Endothelial cell of umbilical vein (primary cell): ENCODE results near the gene SSTR5. TPM values are rescaled to one million over a fixed set of nuclear protein-coding genes. Genes with fewer than 3 reads are reported as not detected.

Experiments
- BruUV-seq: library from RNA; stranded (reverse); fragments of 400-500 nt; replicated peaks from 2 replicates; lab custom pipeline; 2021; lab: Mats Ljungman, UMichigan
- CTCF ChIA-PET: fragments of 300-600, 350-600 bp; sonication (Branson Sonifier 250); formaldehyde crosslinking; loops from one replicate; lab custom pipeline; 2021; ENCODE audit warnings: antibody characterized with exemption, inconsistent platforms; lab: Charles Lee
- POLR2A ChIA-PET: fragments of 300-600, 350-600 bp; sonication (Branson Sonifier 250); formaldehyde crosslinking; loops from one replicate; lab custom pipeline; 2021; ENCODE audit warnings: antibody characterized with exemption, inconsistent platforms; lab: Charles Lee
- DNase-seq: peaks from one replicate; pipeline ENCODE4 v3.0.0-alpha.2; 2011; ENCODE audit warnings: low read depth, low spot score
- FAIRE-seq: peaks from 2 replicates; lab custom pipeline; 2011; peaks lifted over from hg19 to GRCh38; lab: Jason Lieb, UNC
- H2AFZ ChIP-seq: 2 replicates; pipeline ENCODE4 v1.6.0; 2012; ENCODE audit warnings: low read depth, low read length, control low read depth, inconsistent platforms
- H3K27ac ChIP-seq: 2 replicates; pipeline ENCODE4 v1.5.1; 2011; ENCODE audit warnings: low read depth, mild to moderate bottlenecking, control low read depth, low read length, moderate library complexity; ENCODE audit not compliant: insufficient read depth
- H3K27me3 ChIP-seq, 2 experiments: 2 replicates each; pipeline versions ENCODE4 v1.6.0 to v1.6.1; 2011; ENCODE audit warnings: low read length in 2 of 2, mixed read lengths in 1 of 2; ENCODE audit not compliant: control insufficient read depth in 2 of 2, insufficient read depth in 2 of 2
- H3K36me3 ChIP-seq, 2 experiments: 2 replicates in 1 of 2; 3 replicates in 1 of 2; pipeline ENCODE4 v1.5.1; 2011; ENCODE audit warnings: low read length in 2 of 2, mild to moderate bottlenecking in 1 of 2, moderate library complexity in 1 of 2; ENCODE audit not compliant: control insufficient read depth in 2 of 2, insufficient read depth in 2 of 2; ENCODE audit errors: extremely low read depth in 1 of 2
- H3K4me1 ChIP-seq: 3 replicates; pipeline ENCODE4 v1.5.1; 2011; ENCODE audit warnings: mild to moderate bottlenecking, low read length; ENCODE audit not compliant: control insufficient read depth, insufficient read depth; ENCODE audit errors: extremely low read depth
- H3K4me2 ChIP-seq: 2 replicates; pipeline ENCODE4 v1.6.1; 2011; ENCODE audit warnings: low read length, control low read depth, mixed read lengths; ENCODE audit not compliant: insufficient read depth
- H3K4me3 ChIP-seq, 3 experiments: fragments of 200-600 bp in 1 of 3; sonication (generic), shearing (Covaris generic) in 1 of 3; replicated peaks in 1 of 3; 2 replicates each; pipeline ENCODE4 v1.5.1; 2011 to 2016; ENCODE audit warnings: control low read depth in 3 of 3, low read length in 3 of 3, mild to moderate bottlenecking in 2 of 3, inconsistent platforms in 1 of 3, low read depth in 1 of 3, moderate library complexity in 1 of 3; ENCODE audit not compliant: insufficient read depth in 1 of 3
- H3K79me2 ChIP-seq: 2 replicates; pipeline ENCODE4 v1.6.0; 2012; ENCODE audit warnings: low read length, inconsistent platforms; ENCODE audit not compliant: control insufficient read depth, insufficient read depth
- H3K9ac ChIP-seq: replicated peaks from 2 replicates; pipeline ENCODE3; 2011; ENCODE audit warnings: low read length, control low read depth; ENCODE audit not compliant: insufficient read depth; ENCODE audit errors: extremely low read depth
- H3K9me1 ChIP-seq: replicated peaks from 3 replicates; pipeline ENCODE4 v1.6.0; 2011; ENCODE audit warnings: mild to moderate bottlenecking, low read length; ENCODE audit not compliant: control insufficient read depth, insufficient read depth; ENCODE audit errors: extremely low read depth
- H3K9me3 ChIP-seq: replicated peaks from 2 replicates; pipeline ENCODE4 v1.5.1; 2012; ENCODE audit warnings: low read length, inconsistent platforms; ENCODE audit not compliant: control insufficient read depth, insufficient read depth
- H4K20me1 ChIP-seq: replicated peaks from 2 replicates; pipeline ENCODE3; 2011; ENCODE audit warnings: mild to moderate bottlenecking, low read length; ENCODE audit not compliant: control insufficient read depth, insufficient read depth; ENCODE audit errors: extremely low read depth
- EZH2 ChIP-seq: IDR thresholded peaks from 2 replicates; pipeline ENCODE4 v1.6.1; 2012; ENCODE audit warnings: borderline replicate concordance, low read depth, mild to moderate bottlenecking, moderate library complexity, low read length, inconsistent platforms; ENCODE audit not compliant: severe bottlenecking
- FOS ChIP-seq: IDR thresholded peaks from 2 replicates; pipeline ENCODE4 v1.6.1; 2011; ENCODE audit warnings: mild to moderate bottlenecking, low read length, moderate library complexity, borderline replicate concordance; ENCODE audit not compliant: insufficient read depth
- GATA2 ChIP-seq: IDR thresholded peaks from 2 replicates; pipeline ENCODE4 v1.7.0; 2011; ENCODE audit warnings: low read depth, mild to moderate bottlenecking, moderate library complexity, mixed read lengths, low read length; ENCODE audit not compliant: insufficient read length, insufficient read depth
- JUN ChIP-seq: IDR thresholded peaks from 2 replicates; pipeline ENCODE4 v1.6.1; 2011; ENCODE audit warnings: borderline replicate concordance, low read depth; ENCODE audit not compliant: insufficient read length, insufficient read depth
- MAX ChIP-seq: IDR thresholded peaks from 2 replicates; pipeline ENCODE4 v1.6.1; 2011; ENCODE audit not compliant: insufficient read depth, insufficient read length
- MYC ChIP-seq: IDR thresholded peaks from one replicate; pipeline ENCODE4 v1.6.1; 2011; ENCODE audit warnings: mild to moderate bottlenecking, low read depth, low read length
- POLR2A ChIP-seq: IDR thresholded peaks from 2 replicates; pipeline ENCODE4 v1.6.1; 2012; ENCODE audit warnings: low read depth, mild to moderate bottlenecking, control low read depth, low read length
- POLR2AphosphoS5 ChIP-seq: IDR thresholded peaks from 2 replicates; pipeline ENCODE4 v1.6.1; 2012; ENCODE audit warnings: low read depth, mild to moderate bottlenecking, control low read depth, low read length, moderate library complexity; ENCODE audit not compliant: insufficient read depth
- dilution Hi-C: fragments of 300-500 bp; cut with MboI; formaldehyde crosslinking; loops from one replicate; pipeline ENCODE4 v1.15.0; 2019; ENCODE audit warnings: low sequenced_read_pairs; ENCODE audit not compliant: extremely low pct_ligation_motif_present
- intact Hi-C: fragments of 100-400 bp; cut with micrococcal nuclease; formaldehyde crosslinking; loops from one replicate; pipeline ENCODE4 v1.10.0; 2022
- polyA plus RNA-seq, 4 experiments: library from polyadenylated mRNA; depleted of rRNA in 3 of 4; stranded (reverse) in 3 of 4; unstranded in 1 of 4; fragments of >200 nt; gene quantifications; 2 replicates each; pipeline versions ENCODE4 v1.2.1 to v1.2.3, GENCODE V29; 2011 to 2012; ENCODE audit warnings: missing spikeins in 1 of 4
- total RNA-seq: library from RNA; stranded (reverse); gene quantifications from 2 replicates; pipeline ENCODE4 v1.2.3, GENCODE V29; 2021
- TF ChIP-seq, protein P1 (sequence below), 2 donors: IDR thresholded peaks; 1 replicate in 1 of 2; 2 replicates in 1 of 2; pipeline ENCODE4 v1.5.1; 2011; ENCODE audit warnings: low read length in 2 of 2, mild to moderate bottlenecking in 2 of 2, moderate library complexity in 2 of 2, control low read depth in 1 of 2, inconsistent platforms in 1 of 2, low read depth in 1 of 2; ENCODE audit not compliant: insufficient read depth in 1 of 2; ENCODE audit errors: extremely low read depth in 1 of 2

Gene SSTR5
- total and polyA plus RNA-seq, 2 donors (not counting 3 experiments of a cell fraction or from before 2014, with no cell fraction given) = 0.24 to 0.52 TPM

- ChIA-PET CTCF (interaction anchor here (0.9 kb wide), 1 partner anchor 27 kb away, joined by 4 read pairs; no protein-coding TSS in a partner anchor), POLR2A (interaction anchor here (0.5 kb wide), 1 partner anchor 44 kb away, joined by 3 read pairs; no protein-coding TSS in a partner anchor)
- no peak overlapping the region for H3K4me3 ChIP-seq
- no peak overlapping the region for H2AFZ ChIP-seq
- TF ChIP-seq POLR2A (no peak), FOS (no peak), JUN (no peak), POLR2AphosphoS5 (no peak), MAX (no peak), EZH2 (no peak), MYC (no peak), GATA2 (no peak)
- TF ChIP-seq, protein P1, sequence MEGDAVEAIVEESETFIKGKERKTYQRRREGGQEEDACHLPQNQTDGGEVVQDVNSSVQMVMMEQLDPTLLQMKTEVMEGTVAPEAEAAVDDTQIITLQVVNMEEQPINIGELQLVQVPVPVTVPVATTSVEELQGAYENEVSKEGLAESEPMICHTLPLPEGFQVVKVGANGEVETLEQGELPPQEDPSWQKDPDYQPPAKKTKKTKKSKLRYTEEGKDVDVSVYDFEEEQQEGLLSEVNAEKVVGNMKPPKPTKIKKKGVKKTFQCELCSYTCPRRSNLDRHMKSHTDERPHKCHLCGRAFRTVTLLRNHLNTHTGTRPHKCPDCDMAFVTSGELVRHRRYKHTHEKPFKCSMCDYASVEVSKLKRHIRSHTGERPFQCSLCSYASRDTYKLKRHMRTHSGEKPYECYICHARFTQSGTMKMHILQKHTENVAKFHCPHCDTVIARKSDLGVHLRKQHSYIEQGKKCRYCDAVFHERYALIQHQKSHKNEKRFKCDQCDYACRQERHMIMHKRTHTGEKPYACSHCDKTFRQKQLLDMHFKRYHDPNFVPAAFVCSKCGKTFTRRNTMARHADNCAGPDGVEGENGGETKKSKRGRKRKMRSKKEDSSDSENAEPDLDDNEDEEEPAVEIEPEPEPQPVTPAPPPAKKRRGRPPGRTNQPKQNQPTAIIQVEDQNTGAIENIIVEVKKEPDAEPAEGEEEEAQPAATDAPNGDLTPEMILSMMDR (IDR thresholded peaks at IDR 0.05; ENCODE audit: extremely low read depth in 1 of 2, insufficient read depth in 1 of 2, low read depth in 1 of 2, low read length in 2 of 2) = no peak
- no peaks in the 10 kb centered on the region for H3K9me3 ChIP-seq
- no peaks in the 10 kb centered on the region for H3K79me2 ChIP-seq
- H3K9ac ChIP-seq = no peak overlapping the region
- no peak for FAIRE-seq
- no peaks in the 10 kb centered on the region for H3K4me1 ChIP-seq
- no peaks in the 10 kb centered on the region for H3K36me3 ChIP-seq
- H3K9me1 ChIP-seq = no peaks in the 10 kb centered on the region
- BruUV-seq = no TSS peak
- no peaks in the 10 kb centered on the region for H4K20me1 ChIP-seq
- H3K27me3 ChIP-seq = no peaks in the 10 kb centered on the region
- no peak for DNase-seq
- intact Hi-C loops = no loop called here
- dilution Hi-C loops = no loop called here
- no peak overlapping the region for H3K27ac ChIP-seq
- H3K4me2 ChIP-seq = no peak overlapping the region
Measured at GRCh38 chr16:1101133-1101532, 28.6 kb downstream of the SSTR5 start.
